GM12873 (cell line): ENCODE measurements around the gene CYBC1.

Source experiments
- CTCF ChIP-seq: IDR thresholded peaks from 2 replicates; pipeline ENCODE4 v1.5.1; 2012; ENCODE audit warnings: low read depth, mild to moderate bottlenecking, moderate library complexity, low read length, control low read depth; ENCODE audit not compliant: insufficient read depth; ENCODE audit errors: missing control alignments

The CYBC1 gene

GRCh38 chr17:82439194-82439828 lies 11.2 kb downstream of the CYBC1 start:
- TF ChIP-seq CTCF = no peak

GRCh38 chr17:82438401-82439193 lies 12.0 kb downstream of the CYBC1 start:
- TF ChIP-seq CTCF = no peak

- TF ChIP-seq CTCF = no peak
These were observed 13.3 kb downstream of the CYBC1 start for GRCh38 chr17:82437325-82437668.

GRCh38 chr17:82436601-82437324 lies 13.8 kb downstream of the CYBC1 start:
- no peak for TF ChIP-seq CTCF

- TF ChIP-seq CTCF = no peak
These were observed 14.7 kb downstream of the CYBC1 start for GRCh38 chr17:82435601-82436583.

GRCh38 chr17:82435103-82435502 lies 15.4 kb downstream of the CYBC1 start:
- TF ChIP-seq CTCF = no peak

- no peak for TF ChIP-seq CTCF
These were observed 16.4 kb downstream of the CYBC1 start for GRCh38 chr17:82434216-82434565.
